GM12878 (cell line): ENCODE measurements around the gene ATP4B. TPM values are rescaled to one million over a fixed set of nuclear protein-coding genes. Genes with fewer than 3 reads are reported as not detected.

ENCODE experiments used
- ATAC-seq: fragments of 200-7000 bp; cut with Tn5 transposase; 3 replicates; pipeline ENCODE4 v1.9.1; 2020; ENCODE audit warnings: mild to moderate bottlenecking, moderate library complexity
- BruUV-seq: library from RNA; stranded (reverse); fragments of 400-500 nt; replicated peaks from 2 replicates; lab custom pipeline; 2021; lab: Mats Ljungman, UMichigan
- CTCF ChIA-PET: fragments of 300-600 bp; sonication (Branson Sonifier 250); formaldehyde crosslinking; extraction: SDS; loops from one replicate; lab custom pipeline; 2021; ENCODE audit warnings: inconsistent platforms; lab: Yijun Ruan, JAX
- POLR2A ChIA-PET: fragments of 350-600 bp; formaldehyde crosslinking; extraction: SDS; loops from one replicate; lab custom pipeline; 2021; ENCODE audit warnings: inconsistent platforms; lab: Charles Lee
- RAD21 ChIA-PET: fragments of 300-600 bp; sonication (Branson Sonifier 250); formaldehyde crosslinking; loops from one replicate; lab custom pipeline; 2023; ENCODE audit warnings: antibody characterized with exemption; ENCODE audit not compliant: unreplicated experiment; lab: Charles Lee
- SMC1A ChIA-PET: fragments of 300-600 bp; sonication (Branson Sonifier 250); formaldehyde crosslinking; loops from one replicate; lab custom pipeline; 2023; ENCODE audit not compliant: unreplicated experiment, uncharacterized antibody; lab: Charles Lee
- DNase-seq: peaks from one replicate; pipeline ENCODE4 v3.0.0-alpha.2; 2011; ENCODE audit warnings: low read depth, low spot score
- FAIRE-seq: peaks from 3 replicates; lab custom pipeline; 2011; peaks lifted over from hg19 to GRCh38; lab: Jason Lieb, UNC
- H2AFZ ChIP-seq: 2 replicates; pipeline ENCODE4 v1.6.0; 2011; ENCODE audit warnings: low read depth, low read length, control low read depth; ENCODE audit not compliant: control insufficient read depth
- H3K27ac ChIP-seq: 2 replicates; pipeline ENCODE4 v1.5.1; 2011; ENCODE audit warnings: control low read depth; ENCODE audit not compliant: control insufficient read depth, insufficient read depth
- H3K27me3 ChIP-seq, 2 experiments: replicated peaks in 1 of 2; 2 replicates each; pipeline versions ENCODE4 v1.6.0 to v1.6.1; 2011; ENCODE audit warnings: low read length in 1 of 2; ENCODE audit not compliant: control insufficient read depth in 2 of 2, insufficient read depth in 2 of 2
- H3K36me3 ChIP-seq, 2 experiments: 2 replicates each; pipeline ENCODE4 v1.5.1; 2011; ENCODE audit warnings: low read length in 1 of 2; ENCODE audit not compliant: control insufficient read depth in 2 of 2, insufficient read depth in 2 of 2
- H3K4me1 ChIP-seq: 2 replicates; pipeline ENCODE4 v1.6.1; 2011; ENCODE audit warnings: mild to moderate bottlenecking, low read length, moderate library complexity, mixed read lengths; ENCODE audit not compliant: control insufficient read depth, insufficient read depth
- H3K4me2 ChIP-seq: 2 replicates; pipeline ENCODE4 v1.6.0; 2011; ENCODE audit warnings: control low read depth; ENCODE audit not compliant: control insufficient read depth, insufficient read depth
- H3K4me3 ChIP-seq: fragments of 200-600 bp; sonication (generic); 2 replicates; pipeline ENCODE4 v1.5.1; 2016
- H3K79me2 ChIP-seq: 2 replicates; pipeline ENCODE4 v1.6.0; 2011; ENCODE audit warnings: low read length; ENCODE audit not compliant: control insufficient read depth, insufficient read depth
- H3K9ac ChIP-seq: 2 replicates; pipeline ENCODE4 v1.8.0; 2011; ENCODE audit warnings: low read length, control low read depth, mixed read lengths; ENCODE audit not compliant: control insufficient read depth, insufficient read depth
- H3K9me3 ChIP-seq: replicated peaks from 3 replicates; pipeline ENCODE4 v1.5.1; 2011; ENCODE audit warnings: mild to moderate bottlenecking, low read length; ENCODE audit not compliant: control insufficient read depth, insufficient read depth
- H4K20me1 ChIP-seq: 2 replicates; pipeline ENCODE4 v1.6.0; 2011; ENCODE audit not compliant: control insufficient read depth, insufficient read depth
- CBFB ChIP-seq: IDR thresholded peaks from 2 replicates; pipeline ENCODE4 v1.6.1; 2016; ENCODE audit warnings: antibody characterized with exemption, low read depth
- CBX5 ChIP-seq: sonication (generic); IDR thresholded peaks from 2 replicates; pipeline ENCODE4 v1.6.1; 2016; ENCODE audit warnings: low read depth, moderate library complexity, mild to moderate bottlenecking, inconsistent platforms
- CREM ChIP-seq: IDR thresholded peaks from 2 replicates; pipeline ENCODE4 v1.6.1; 2014; ENCODE audit warnings: antibody characterized with exemption, low read depth
- EGR1 ChIP-seq, 2 experiments: IDR thresholded peaks; 1 replicate in 1 of 2; 2 replicates in 1 of 2; pipeline ENCODE4 v1.6.1; 2011 to 2012; ENCODE audit warnings: low read depth in 2 of 2, low read length in 2 of 2, borderline replicate concordance in 1 of 2, mild to moderate bottlenecking in 1 of 2, moderate library complexity in 1 of 2
- KDM1A ChIP-seq: fragments of 200-600 bp; sonication (generic); IDR thresholded peaks from 2 replicates; pipeline ENCODE4 v1.6.1; 2016; ENCODE audit warnings: borderline replicate concordance
- NFYB ChIP-seq: IDR thresholded peaks from 2 replicates; pipeline ENCODE4 v1.6.1; 2011; ENCODE audit warnings: low read depth, mild to moderate bottlenecking, low read length, improper control_type of control experiment, moderate library complexity; ENCODE audit not compliant: insufficient read depth
- NRF1 ChIP-seq: conservative IDR thresholded peaks from 2 replicates; pipeline ENCODE4 v1.6.1; 2011; ENCODE audit warnings: mild to moderate bottlenecking, low read depth, low read length, improper control_type of control experiment
- POLR2AphosphoS2 ChIP-seq: IDR thresholded peaks from 2 replicates; pipeline ENCODE4 v1.6.1; 2011; ENCODE audit warnings: low read depth, mild to moderate bottlenecking, low read length, improper control_type of control experiment, moderate library complexity
- RELB ChIP-seq: fragments of 450-650 bp; IDR thresholded peaks from 2 replicates; pipeline ENCODE4 v1.6.1; 2017; ENCODE audit warnings: low read depth, mild to moderate bottlenecking, moderate library complexity
- TAF1 ChIP-seq: IDR thresholded peaks from 2 replicates; pipeline ENCODE4 v1.6.1; 2011; ENCODE audit warnings: mild to moderate bottlenecking, low read depth, low read length, borderline replicate concordance
- TCF3 ChIP-seq: IDR thresholded peaks from 2 replicates; pipeline ENCODE4 v1.6.1; 2012; ENCODE audit warnings: low read depth, mild to moderate bottlenecking, low read length, borderline replicate concordance; ENCODE audit not compliant: insufficient read depth
- ZBTB40 ChIP-seq: fragments of 450-650 bp; IDR thresholded peaks from 2 replicates; pipeline ENCODE4 v1.6.1; 2016; ENCODE audit warnings: mild to moderate bottlenecking, moderate library complexity, borderline replicate concordance
- ZNF24 ChIP-seq: fragments of 450-650 bp; IDR thresholded peaks from 2 replicates; pipeline ENCODE4 v1.6.1; 2017; ENCODE audit warnings: antibody characterized with exemption, mild to moderate bottlenecking
- WGBS: methylation state at CpG from one replicate; pipeline ENCODE4 v1.1.6; 2016; ENCODE audit warnings: low lambda C conversion rate; ENCODE audit not compliant: insufficient replicate concordance, insufficient coverage; ENCODE audit errors: missing lambda C conversion rate; 5-methylcytosine and 5-hydroxymethylcytosine counted together
- in situ Hi-C: fragments of 300-500 bp; cut with MboI; formaldehyde crosslinking; loops from 9 replicates; pipeline ENCODE4 v1.14.3; 2018; ENCODE audit warnings: mixed read lengths
- intact Hi-C: fragments of 100-400 bp; cut with micrococcal nuclease; formaldehyde crosslinking; loops from one replicate; pipeline ENCODE4 v1.14.2; 2022; ENCODE audit not compliant: unreplicated experiment
- polyA plus RNA-seq, 11 experiments: library from polyadenylated mRNA; depleted of rRNA in 4 of 11; unstranded in 6 of 11; stranded (reverse) in 5 of 11; fragments of >200 nt; fragmentation: Nextera tagmentation in 4 of 11; fragmentation: Illumina TruSeq in 1 of 11; extraction: Ambion mirVana in 4 of 11; extraction: Trizol in 1 of 11; gene quantifications; 1 replicate in 1 of 11; 2 replicates in 10 of 11; pipeline versions ENCODE4 v1.2.1 to v1.2.3, GENCODE V29; 2011 to 2016; ENCODE audit warnings: inconsistent platforms in 2 of 11, missing spikeins in 2 of 11, low read depth in 1 of 11
- total RNA-seq, 4 experiments: library from RNA; depleted of rRNA in 3 of 4; stranded (reverse); fragments of >200 nt in 3 of 4; fragmentation: Illumina TruSeq in 1 of 4; extraction: Trizol in 1 of 4; gene quantifications; 2 replicates each; pipeline versions ENCODE4 v1.2.1 to v1.2.3, GENCODE V29; 2013 to 2021
- TF ChIP-seq, protein P1 (sequence below): fragments of 450-650 bp; IDR thresholded peaks from 2 replicates; pipeline ENCODE4 v1.6.1; 2018; ENCODE audit warnings: mild to moderate bottlenecking, low read depth, moderate library complexity; ENCODE audit not compliant: partially characterized antibody

The ATP4B gene
- total and polyA plus RNA-seq, 10 of the 15 experiments (the other 5 are each of a cell fraction or from before 2014, with no cell fraction given), result 0.05 to 0.33 (median 0.20) TPM; not detected in 4

GRCh38 chr13:113616991-113617749 lies 40.8 kb downstream of the ATP4B start:
- no peak for DNase-seq
- TF ChIP-seq NFYB, result no peak
- no peak for TF ChIP-seq TCF3
- TF ChIP-seq CBFB, result no peak
- TF ChIP-seq, protein P1, sequence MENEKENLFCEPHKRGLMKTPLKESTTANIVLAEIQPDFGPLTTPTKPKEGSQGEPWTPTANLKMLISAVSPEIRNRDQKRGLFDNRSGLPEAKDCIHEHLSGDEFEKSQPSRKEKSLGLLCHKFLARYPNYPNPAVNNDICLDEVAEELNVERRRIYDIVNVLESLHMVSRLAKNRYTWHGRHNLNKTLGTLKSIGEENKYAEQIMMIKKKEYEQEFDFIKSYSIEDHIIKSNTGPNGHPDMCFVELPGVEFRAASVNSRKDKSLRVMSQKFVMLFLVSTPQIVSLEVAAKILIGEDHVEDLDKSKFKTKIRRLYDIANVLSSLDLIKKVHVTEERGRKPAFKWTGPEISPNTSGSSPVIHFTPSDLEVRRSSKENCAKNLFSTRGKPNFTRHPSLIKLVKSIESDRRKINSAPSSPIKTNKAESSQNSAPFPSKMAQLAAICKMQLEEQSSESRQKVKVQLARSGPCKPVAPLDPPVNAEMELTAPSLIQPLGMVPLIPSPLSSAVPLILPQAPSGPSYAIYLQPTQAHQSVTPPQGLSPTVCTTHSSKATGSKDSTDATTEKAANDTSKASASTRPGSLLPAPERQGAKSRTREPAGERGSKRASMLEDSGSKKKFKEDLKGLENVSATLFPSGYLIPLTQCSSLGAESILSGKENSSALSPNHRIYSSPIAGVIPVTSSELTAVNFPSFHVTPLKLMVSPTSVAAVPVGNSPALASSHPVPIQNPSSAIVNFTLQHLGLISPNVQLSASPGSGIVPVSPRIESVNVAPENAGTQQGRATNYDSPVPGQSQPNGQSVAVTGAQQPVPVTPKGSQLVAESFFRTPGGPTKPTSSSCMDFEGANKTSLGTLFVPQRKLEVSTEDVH, result no peak
- no peak for TF ChIP-seq TAF1
- TF ChIP-seq POLR2AphosphoS2, result no peak
- no peak for TF ChIP-seq CBX5
- no peak for TF ChIP-seq ZNF24
- no peak for TF ChIP-seq RELB
- TF ChIP-seq EGR1 (IDR thresholded peaks at IDR 0.05; ENCODE audit: borderline replicate concordance in 1 of 2, low read depth in 2 of 2, low read length in 2 of 2), result no peak
- no peak for TF ChIP-seq CREM
- TF ChIP-seq ZBTB40, result no peak
- no peak for TF ChIP-seq NRF1
- TF ChIP-seq KDM1A, result no peak
- Histone ChIP-seq H3K4me2 (no peak overlapping the region), H3K79me2 (peaks cover 19% of the 10 kb centered on the region), H3K27ac (no peak overlapping the region), H3K27me3 (no peaks in the 10 kb centered on the region), H2AFZ (no peak overlapping the region), H4K20me1 (peaks cover under 1% of the 10 kb centered on the region; the same call in 1 of the 2 replicates), H3K9me3 (no peaks in the 10 kb centered on the region), H3K9ac (no peak overlapping the region), H3K4me3 (no peak overlapping the region), H3K36me3 (peaks cover 8 to 23% of the 10 kb centered on the region in 2 experiments; a peak in 3 of 4 replicates), H3K4me1 (no peaks in the 10 kb centered on the region)
- CTCF ChIA-PET, result no interaction called here
- POLR2A ChIA-PET, result interaction anchor here (0.6 kb wide), 1 partner anchor 1105 kb away, joined by 7 read pairs; no protein-coding TSS in a partner anchor
- no TSS peak for BruUV-seq
- RAD21 ChIA-PET, result no interaction called here
- no peak for ATAC-seq
- SMC1A ChIA-PET, result no interaction called here
- intact Hi-C loops (no loop called here), in situ Hi-C loops (no loop called here)
- FAIRE-seq, result no peak
- WGBS, result 88% methylated on average over 18 of the region's 18 CpGs
